Stimulated activated CD4-positive, alpha-beta T cell treated with anti-CD3 and anti-CD28 coated beads, Interleukin-4, amount 100 ng/mL, for 4 hours (primary cell): ENCODE data around the gene ACKR1.

ENCODE experiments used
- DNase-seq, 2 experiments: peaks; one replicate each; pipeline ENCODE4 v3.0.0-alpha.2; 2020

ACKR1 gene

GRCh38 chr1:159204161-159205141 lies at the start of gene ACKR1:
TSS of gene ACKR1 (plus strand) at chr1:159204875. CDS start at chr1:159204960, 85 bp downstream.
- DNase-seq, result no peak

- DNase-seq, result peak; percentile 44 to 61
Measured at GRCh38 chr1:159161001-159161718, 43.5 kb upstream of the ACKR1 start.

DNA sequence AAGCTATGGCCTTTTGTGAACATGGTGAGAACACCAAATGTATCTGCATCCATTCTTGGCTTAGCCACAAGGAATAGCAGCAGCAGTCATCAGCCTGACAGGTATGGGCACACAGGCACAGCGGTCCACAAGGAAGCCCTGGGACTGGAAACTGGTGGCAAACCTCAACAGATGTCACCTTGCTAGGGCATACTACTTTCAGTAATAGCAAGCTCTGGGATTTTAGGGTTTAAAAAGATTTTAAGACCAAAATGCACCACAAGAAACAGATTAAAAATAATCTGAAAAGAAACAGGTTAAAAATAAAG lies 43.0 kb upstream of the ACKR1 start:
- no peak for DNase-seq

- DNase-seq, result no peak
Measured at GRCh38 chr1:159162516-159163265, 42.0 kb upstream of the ACKR1 start.

- DNase-seq, result no peak
Measured at GRCh38 chr1:159163614-159164228, 41.0 kb upstream of the ACKR1 start.

GRCh38 chr1:159168043-159168442 lies 36.6 kb upstream of the ACKR1 start:
- no peak for DNase-seq

- no peak for DNase-seq
Measured at GRCh38 chr1:159170639-159171038, 34.0 kb upstream of the ACKR1 start.

DNA sequence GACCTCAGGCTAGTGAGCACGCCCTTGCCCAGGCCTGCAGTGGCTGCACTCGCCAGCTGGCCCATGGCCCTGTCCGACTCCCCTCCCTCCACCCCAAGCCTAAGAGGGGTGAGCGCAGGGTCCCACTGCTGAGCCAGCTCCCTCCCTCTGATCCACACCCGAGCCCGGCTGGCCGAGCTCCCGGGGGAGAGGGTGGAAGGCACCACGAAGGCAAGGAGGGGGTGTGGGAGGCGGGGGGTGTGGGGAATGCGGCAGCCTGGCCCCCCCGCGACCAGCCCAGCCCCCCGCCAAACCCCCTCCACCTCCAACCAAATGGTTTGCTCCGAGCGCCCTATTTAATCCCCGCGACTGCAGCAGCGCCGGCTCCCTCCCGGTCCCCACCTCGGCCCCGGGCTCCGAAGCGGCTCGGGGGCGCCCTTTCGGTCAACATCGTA lies 33.4 kb upstream of the ACKR1 start, which contains the start of gene CADM3:
Gene CADM3, plus strand, starts transcription at position 362 of the 434 bp plus-strand sequence. CDS start 151 bp downstream, outside the sequence.
- DNase-seq, result no peak

- no peak for DNase-seq
Measured at GRCh38 chr1:159171688-159172501, 32.8 kb upstream of the ACKR1 start.

DNA sequence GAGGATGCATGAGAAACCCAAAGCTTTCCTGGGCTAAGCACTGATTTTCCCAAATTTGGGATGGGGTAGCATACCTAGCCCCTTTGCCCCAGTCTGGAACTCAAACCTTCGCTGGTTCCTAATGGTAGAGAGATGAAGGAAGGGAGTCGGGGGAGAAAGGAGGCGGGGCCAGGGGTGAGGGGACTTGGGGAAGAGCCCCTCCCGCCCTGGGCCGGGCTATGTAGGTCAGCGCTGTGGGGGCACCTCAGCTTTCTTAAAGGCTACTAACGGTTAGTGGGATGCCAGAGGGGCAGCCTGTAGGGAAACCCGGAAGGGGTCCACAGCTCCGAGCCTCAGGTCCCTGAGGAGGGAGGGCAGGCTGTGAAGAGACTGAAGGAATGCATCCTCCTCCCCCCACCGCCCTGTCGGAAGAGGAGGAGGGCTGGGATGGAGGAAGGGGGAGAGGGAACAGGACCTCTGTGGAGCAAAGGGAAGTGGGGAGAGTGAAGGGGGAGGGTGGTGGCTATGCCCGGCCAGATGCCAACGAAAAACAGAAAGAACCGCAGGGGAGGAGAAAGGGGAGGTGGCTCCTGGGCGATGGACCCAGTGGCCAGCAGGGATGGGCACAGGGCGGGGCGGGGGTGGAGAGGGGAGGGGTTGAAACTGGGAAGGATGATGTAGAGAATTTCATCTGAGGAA lies 31.9 kb upstream of the ACKR1 start:
- DNase-seq, result no peak

DNA sequence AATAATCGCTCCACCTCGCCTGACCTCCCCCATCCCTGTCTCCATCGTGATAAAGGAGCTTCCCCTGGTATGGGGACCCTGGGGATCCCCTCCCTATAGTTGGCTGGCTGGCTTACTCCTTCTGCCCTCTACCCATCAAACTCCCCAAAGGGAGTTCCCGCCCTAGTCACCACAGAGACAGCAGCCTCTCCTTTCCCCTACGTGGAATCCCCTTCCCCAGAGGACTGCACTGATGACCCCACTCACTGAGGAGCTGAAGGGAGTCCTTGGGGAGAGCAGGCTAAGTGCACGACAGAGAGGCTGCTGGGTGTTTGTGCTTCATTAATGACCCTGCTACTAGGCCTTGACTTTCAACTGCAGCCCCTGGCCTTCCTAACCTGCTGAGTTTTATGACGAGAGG lies 31.4 kb upstream of the ACKR1 start:
- no peak for DNase-seq

- no peak for DNase-seq
Measured at GRCh38 chr1:159175571-159175970, 29.1 kb upstream of the ACKR1 start.

DNA sequence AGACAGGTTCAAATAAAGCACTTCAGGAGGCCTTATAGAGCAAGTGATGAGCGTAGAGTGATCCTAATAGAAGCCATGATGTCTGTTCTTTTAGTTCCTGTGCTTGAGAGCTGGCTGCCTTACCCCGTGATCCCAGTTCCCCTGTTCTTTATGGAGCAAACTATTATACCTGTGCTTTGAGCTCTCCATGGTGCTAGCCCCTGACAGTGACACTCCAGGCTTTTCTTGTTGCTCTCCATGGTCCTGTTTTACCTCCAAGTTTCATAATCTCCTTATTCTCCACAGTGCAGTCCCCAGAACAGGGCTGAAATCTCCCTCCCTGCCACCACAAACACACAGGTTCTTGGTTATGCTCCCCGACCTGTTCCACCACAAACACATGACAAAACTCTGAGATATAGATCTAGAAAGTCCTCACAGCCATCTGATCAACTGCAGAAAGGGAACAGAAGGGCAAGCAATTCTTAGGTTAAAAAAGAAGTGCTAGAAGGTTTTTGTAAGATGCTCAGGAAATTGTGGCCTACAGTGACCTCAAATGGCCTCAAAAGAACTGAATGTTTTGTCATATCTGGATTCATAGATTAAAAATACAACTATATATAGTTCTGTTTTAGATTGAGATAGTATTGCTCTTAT lies 27.3 kb upstream of the ACKR1 start:
- no peak for DNase-seq

DNA sequence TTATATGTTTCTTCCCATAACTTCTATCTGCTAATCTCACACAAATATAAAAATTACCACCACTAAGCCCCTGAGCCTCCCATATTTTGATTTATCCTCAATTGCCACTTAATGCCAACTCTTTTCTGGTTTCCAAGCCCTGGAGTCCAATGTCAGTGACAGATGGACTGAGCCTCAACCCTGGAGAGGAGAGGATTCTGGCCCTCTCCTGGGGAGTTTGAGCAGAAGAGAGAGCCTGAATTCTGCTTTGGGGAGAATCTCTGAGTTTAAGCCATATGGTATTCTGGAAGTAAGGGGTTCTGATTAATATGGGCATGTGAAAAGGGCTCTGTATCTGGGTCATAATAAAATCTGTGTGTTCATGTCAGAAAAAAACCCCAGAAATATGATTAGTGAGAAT lies 24.8 kb upstream of the ACKR1 start:
- no peak for DNase-seq

DNA sequence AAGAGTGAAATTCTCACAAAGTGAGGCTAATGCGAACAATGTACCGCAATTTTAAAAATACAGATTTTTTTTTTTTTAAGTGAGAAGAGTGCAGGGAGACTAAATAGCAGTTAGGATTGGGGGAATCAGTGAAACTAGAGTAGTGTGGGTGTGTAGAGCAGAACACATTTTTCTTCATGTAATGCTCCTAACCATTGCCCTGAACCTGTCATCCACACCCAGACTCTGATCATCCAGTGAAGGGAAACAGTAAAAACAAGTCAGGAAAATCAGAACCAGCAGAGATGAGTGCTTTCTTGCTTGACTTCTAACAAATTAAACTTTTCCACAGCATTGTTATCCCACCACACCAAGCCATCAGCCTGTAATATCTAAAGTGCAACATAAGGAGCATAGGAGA lies 24.2 kb upstream of the ACKR1 start:
- no peak for DNase-seq

GRCh38 chr1:159181328-159182024 lies 23.2 kb upstream of the ACKR1 start:
- no peak for DNase-seq

GRCh38 chr1:159184201-159184600 lies 20.5 kb upstream of the ACKR1 start:
- no peak for DNase-seq

DNA sequence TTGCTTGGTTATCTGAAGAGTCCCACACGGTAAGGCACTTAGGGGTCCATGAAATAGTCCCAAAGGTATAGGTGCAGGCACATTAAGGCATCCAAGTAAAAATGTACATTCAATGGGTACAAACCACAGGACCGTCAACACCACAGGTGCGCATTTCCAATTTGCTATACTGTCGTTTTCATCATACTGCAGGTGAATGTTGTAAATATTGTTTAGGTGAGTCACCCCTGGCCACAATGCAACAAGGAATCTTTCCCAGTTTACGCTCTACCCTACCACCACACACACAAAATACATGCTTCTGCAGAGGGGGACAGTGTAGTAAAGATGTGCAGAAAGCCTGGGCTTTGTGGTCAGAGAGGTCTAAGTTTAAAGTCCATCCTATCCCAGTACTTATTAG lies 19.6 kb upstream of the ACKR1 start:
- no peak for DNase-seq

GRCh38 chr1:159187033-159187432 lies 17.6 kb upstream of the ACKR1 start:
- DNase-seq, result no peak
